ENCODE measurements around the gene DLGAP1.

DLGAP1 gene

GRCh38 chr18:3538456-3538855, 916.7 kb downstream of the DLGAP1 start:
- TF ChIP-seq CTCF (IDR thresholded peaks at IDR 0.05; ENCODE audit: borderline replicate concordance, control extremely low read depth, extremely low read depth, insufficient read depth, missing control alignments), result no peak
- in situ Hi-C loops (cut with MboI; ENCODE audit: low sequenced_read_pairs, unreplicated experiment), result no loop called here
- DNase-seq (ENCODE audit: low spot score), result no peak

DNA sequence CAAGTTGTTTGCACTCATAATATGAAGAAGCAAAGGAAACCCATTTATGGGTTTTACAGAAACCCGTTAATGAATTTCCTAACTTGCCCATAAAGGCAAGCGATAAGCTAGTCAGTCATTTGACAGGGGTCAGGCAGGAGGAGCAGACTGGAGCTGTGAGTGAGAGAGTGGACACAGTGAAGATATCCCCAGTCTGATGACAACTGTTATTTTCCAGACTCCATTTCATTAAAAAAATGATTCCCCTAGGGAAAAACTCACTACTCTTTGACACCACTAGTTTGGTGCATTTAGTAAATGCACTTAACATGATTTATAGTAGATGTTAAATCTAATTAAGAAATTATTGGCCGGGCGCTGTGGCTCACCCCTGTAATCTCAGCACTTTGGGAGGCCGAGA, 924.3 kb downstream of the DLGAP1 start:
- TF ChIP-seq CTCF (IDR thresholded peaks at IDR 0.05; ENCODE audit: borderline replicate concordance, control extremely low read depth, extremely low read depth, insufficient read depth, missing control alignments), result no peak
- DNase-seq (ENCODE audit: low spot score), result no peak
- in situ Hi-C loops (cut with MboI; ENCODE audit: low sequenced_read_pairs, unreplicated experiment), result no loop called here

GRCh38 chr18:3529601-3530000, 925.5 kb downstream of the DLGAP1 start:
- TF ChIP-seq CTCF (IDR thresholded peaks at IDR 0.05; ENCODE audit: borderline replicate concordance, control extremely low read depth, extremely low read depth, insufficient read depth, missing control alignments), result no peak
- no peak for DNase-seq (ENCODE audit: low spot score)
- in situ Hi-C loops (cut with MboI; ENCODE audit: low sequenced_read_pairs, unreplicated experiment), result no loop called here

DNA sequence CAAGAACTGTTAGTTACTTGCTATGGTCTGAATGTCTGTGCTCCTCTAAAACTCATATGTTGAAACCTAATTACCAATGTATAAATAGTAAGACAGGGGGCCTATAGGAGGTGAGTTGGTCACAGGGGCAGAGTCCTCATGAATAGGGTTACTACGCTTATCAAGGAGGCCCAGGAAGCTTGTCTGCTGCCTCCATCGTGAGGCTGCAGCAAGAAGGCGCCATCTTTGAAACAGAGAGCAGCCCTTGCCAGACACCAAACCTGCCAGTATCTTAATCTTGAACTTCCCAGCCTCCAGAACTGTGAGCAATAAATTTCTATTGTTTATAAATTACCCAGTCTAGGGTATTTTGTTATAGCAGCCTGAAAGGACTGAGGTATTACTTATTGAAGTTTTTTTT, 926.0 kb downstream of the DLGAP1 start:
- no peak for DNase-seq (ENCODE audit: low spot score)
- in situ Hi-C loops (cut with MboI; ENCODE audit: low sequenced_read_pairs, unreplicated experiment), result no loop called here
- no peak for TF ChIP-seq CTCF (IDR thresholded peaks at IDR 0.05; ENCODE audit: borderline replicate concordance, control extremely low read depth, extremely low read depth, insufficient read depth, missing control alignments)

DNA sequence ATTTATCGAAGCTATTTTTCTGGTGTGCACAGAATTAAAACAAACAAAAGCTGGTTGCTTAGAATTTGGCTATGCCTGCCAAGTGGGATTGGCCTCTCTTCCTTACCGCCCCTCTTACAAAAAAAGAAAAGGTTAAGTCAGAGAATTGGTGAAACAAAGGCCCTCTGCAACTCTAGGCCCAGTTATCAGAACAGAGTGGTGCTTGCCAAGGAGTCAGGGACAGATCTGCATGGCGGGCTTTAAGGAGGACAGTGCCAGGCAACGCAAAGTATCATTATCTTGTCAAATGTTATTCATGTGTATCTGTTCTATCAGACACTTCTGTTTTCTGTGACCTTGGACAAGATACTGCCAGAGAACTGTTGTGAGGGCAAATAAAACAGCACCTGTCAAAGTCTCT, 926.9 kb downstream of the DLGAP1 start:
- TF ChIP-seq CTCF (IDR thresholded peaks at IDR 0.05; ENCODE audit: borderline replicate concordance, control extremely low read depth, extremely low read depth, insufficient read depth, missing control alignments), result no peak
- in situ Hi-C loops (cut with MboI; ENCODE audit: low sequenced_read_pairs, unreplicated experiment), result no loop called here
- DNase-seq (ENCODE audit: low spot score), result no peak

- DNase-seq (ENCODE audit: low spot score), result peak; percentile 45
- in situ Hi-C loops (cut with MboI; ENCODE audit: low sequenced_read_pairs, unreplicated experiment), result no loop called here
Observed at GRCh38 chr18:3526421-3527354, 928.4 kb downstream of the DLGAP1 start.

More at GRCh38 chr18:3526421-3527354, 928.4 kb downstream of the DLGAP1 start:
- TF ChIP-seq CTCF (IDR thresholded peaks at IDR 0.05; ENCODE audit: borderline replicate concordance, control extremely low read depth, extremely low read depth, insufficient read depth, missing control alignments), result no peak
